Measurements from ENCODE around the gene CDKAL1.

DNA sequence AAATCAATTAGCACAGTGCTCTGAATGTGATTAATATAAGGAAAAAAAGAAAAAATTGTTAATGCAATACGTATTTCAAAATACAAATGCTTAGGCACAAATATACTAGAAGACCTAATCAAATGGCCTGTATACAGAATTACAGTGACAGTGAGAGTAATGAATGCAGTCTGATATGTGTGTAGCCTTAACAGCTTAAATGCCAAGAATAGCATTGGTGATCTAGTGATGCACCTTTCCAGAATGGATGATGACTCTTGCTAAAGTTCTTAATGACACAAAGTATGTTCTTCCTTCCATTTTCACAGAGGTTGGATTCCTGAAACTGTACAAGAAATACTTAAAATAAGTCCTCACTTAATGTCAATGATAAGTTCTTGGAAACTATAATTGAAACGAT, 131.0 kb downstream of the CDKAL1 start:
- no peak for TF ChIP-seq CTCF (IDR thresholded peaks at IDR 0.05)
- TF ChIP-seq POLR2A (IDR thresholded peaks at IDR 0.05) = no peak
